HG02623 (cell line): ENCODE measurements around the gene LMF1.

Experiments used
- ATAC-seq: cut with Tn5 transposase; IDR thresholded peaks from one replicate; pipeline ENCODE4 v1.9.1; 2021; ENCODE audit warnings: moderate library complexity; ENCODE audit not compliant: unreplicated experiment

LMF1 gene

GRCh38 chr16:986411-986810, 15.6 kb upstream of the LMF1 start:
- ATAC-seq: no peak

GRCh38 chr16:985646-986400, 15.0 kb upstream of the LMF1 start:
- no peak for ATAC-seq

GRCh38 chr16:984736-985636, 14.2 kb upstream of the LMF1 start:
- ATAC-seq: no peak

- no peak for ATAC-seq
Measured at GRCh38 chr16:984121-984694, 13.4 kb upstream of the LMF1 start.

- no peak for ATAC-seq
Measured at GRCh38 chr16:983044-984030, 12.6 kb upstream of the LMF1 start.

- ATAC-seq: no peak
Measured at GRCh38 chr16:982145-983043, 11.6 kb upstream of the LMF1 start.

GRCh38 chr16:981695-982144, 10.9 kb upstream of the LMF1 start, which contains the start of gene SOX8:
Gene SOX8 (plus strand): TSS chr16:981770. CDS start chr16:981923, 153 bp downstream.
- ATAC-seq: no peak

GRCh38 chr16:980595-980854, 9.7 kb upstream of the LMF1 start:
- no peak for ATAC-seq

- ATAC-seq: no peak
Measured at GRCh38 chr16:979859-980594, 9.2 kb upstream of the LMF1 start.

GRCh38 chr16:979147-979546, 8.4 kb upstream of the LMF1 start:
- ATAC-seq: no peak

GRCh38 chr16:978403-978802, 7.6 kb upstream of the LMF1 start:
- ATAC-seq: no peak

GRCh38 chr16:977896-978295, 7.1 kb upstream of the LMF1 start:
- ATAC-seq: no peak

- ATAC-seq: no peak
Measured at GRCh38 chr16:977081-977701, 6.4 kb upstream of the LMF1 start.

GRCh38 chr16:976389-976931, 5.7 kb upstream of the LMF1 start:
- no peak for ATAC-seq

GRCh38 chr16:975291-975690, 4.5 kb upstream of the LMF1 start:
- no peak for ATAC-seq

GRCh38 chr16:974611-975261, 4.0 kb upstream of the LMF1 start:
- no peak for ATAC-seq

- ATAC-seq: no peak
Measured at GRCh38 chr16:974001-974601, 3.3 kb upstream of the LMF1 start.
